22Rv1 (cell line): ENCODE measurements around the gene UBE2O.

Experiments
- H3K27ac ChIP-seq: fragments of 450-650 bp; 2 replicates; pipeline ENCODE4 v1.5.1; 2017
- CTCF ChIP-seq: fragments of 450-650 bp; IDR thresholded peaks from 2 replicates; pipeline ENCODE4 v1.5.1; 2017; ENCODE audit warnings: mild to moderate bottlenecking
- ZFX ChIP-seq: fragments of 450-650 bp; IDR thresholded peaks from 2 replicates; pipeline ENCODE4 v1.6.1; 2017; ENCODE audit warnings: antibody characterized with exemption, borderline replicate concordance

UBE2O gene

GRCh38 chr17:76444518-76445311, 8.2 kb downstream of the UBE2O start:
- no peak overlapping the region for H3K27ac ChIP-seq
- TF ChIP-seq CTCF (no peak), ZFX (no peak)

DNA sequence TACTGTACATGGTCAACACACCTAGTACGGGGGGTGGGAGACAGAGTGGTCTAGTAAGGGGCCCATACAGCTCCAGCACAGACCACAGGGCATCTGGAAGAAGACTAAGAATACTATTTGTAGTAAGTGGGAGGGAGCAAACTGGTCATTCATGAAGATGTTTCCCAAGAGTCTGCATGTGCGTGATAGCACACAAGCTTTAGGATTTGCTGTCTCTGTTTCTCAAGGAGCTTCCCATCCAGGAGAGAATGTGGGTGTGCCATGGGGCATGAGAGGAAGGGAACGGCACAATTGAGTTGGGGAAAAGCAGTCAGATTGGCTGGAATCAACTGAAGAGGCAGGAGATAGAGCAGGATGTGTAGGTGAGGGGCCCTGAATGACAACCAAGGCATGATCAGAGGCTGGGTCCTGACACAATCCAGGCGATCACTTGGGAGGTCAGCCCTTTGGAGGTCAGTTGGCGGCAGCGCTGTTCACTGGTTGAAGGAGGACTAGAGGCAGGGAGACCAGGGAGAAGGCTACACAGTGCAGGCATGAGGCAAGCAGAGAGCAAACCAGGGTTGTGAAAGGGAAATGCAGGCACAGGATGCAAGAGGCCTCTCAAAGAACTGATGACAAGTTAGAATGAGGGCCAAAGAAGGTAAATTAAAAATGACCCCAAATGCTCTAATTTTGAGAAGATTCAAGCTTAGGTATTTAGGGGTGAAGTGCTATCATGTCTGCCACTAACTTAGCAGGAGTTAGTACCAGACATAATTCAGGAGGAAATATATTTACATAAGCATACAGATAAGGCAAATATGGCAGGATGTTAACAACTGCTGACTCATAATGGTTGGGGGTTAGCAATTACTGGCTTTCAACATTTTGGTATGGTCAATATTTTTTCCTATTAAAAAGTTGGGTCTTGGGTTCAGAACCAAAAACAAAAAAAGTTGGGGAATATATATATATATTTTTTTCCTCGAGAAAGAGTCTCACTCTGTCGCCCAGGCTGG, 10.3 kb downstream of the UBE2O start:
- TF ChIP-seq ZFX (no peak), CTCF (no peak)
- no peak overlapping the region for H3K27ac ChIP-seq

GRCh38 chr17:76441686-76442340, 11.1 kb downstream of the UBE2O start:
- H3K27ac ChIP-seq, result no peak overlapping the region
- no peak for TF ChIP-seq ZFX
- TF ChIP-seq CTCF, result no peak

DNA sequence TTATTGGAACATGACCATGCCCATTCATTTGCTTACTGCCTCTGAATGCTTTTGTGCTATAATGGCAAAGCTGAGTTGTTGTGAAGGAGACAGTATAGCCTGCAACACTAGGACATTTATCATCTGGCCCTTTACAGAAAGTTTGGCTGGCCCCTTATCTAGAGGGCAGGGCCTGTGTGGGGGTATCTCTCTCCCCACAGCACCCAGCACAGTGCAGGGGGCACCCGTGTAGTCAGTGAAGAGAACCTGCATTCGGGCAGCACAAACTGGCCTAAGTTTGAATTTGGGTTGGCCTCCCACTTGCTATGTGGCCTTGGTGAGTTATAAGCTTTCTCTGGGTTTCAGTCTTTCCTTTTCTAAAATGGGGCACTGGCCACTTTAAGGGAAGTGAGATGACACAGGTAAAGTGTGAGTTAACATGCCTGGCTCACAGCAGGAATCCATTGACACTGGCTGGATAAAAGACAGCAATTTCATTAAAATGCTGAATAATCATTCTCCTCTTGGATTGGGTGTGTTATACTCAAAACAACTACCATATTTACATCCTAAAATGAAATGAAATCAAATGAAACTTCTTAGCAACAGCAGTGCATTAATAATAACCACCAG, 12.1 kb downstream of the UBE2O start:
- TF ChIP-seq ZFX (no peak), CTCF (no peak)
- no peak overlapping the region for H3K27ac ChIP-seq

DNA sequence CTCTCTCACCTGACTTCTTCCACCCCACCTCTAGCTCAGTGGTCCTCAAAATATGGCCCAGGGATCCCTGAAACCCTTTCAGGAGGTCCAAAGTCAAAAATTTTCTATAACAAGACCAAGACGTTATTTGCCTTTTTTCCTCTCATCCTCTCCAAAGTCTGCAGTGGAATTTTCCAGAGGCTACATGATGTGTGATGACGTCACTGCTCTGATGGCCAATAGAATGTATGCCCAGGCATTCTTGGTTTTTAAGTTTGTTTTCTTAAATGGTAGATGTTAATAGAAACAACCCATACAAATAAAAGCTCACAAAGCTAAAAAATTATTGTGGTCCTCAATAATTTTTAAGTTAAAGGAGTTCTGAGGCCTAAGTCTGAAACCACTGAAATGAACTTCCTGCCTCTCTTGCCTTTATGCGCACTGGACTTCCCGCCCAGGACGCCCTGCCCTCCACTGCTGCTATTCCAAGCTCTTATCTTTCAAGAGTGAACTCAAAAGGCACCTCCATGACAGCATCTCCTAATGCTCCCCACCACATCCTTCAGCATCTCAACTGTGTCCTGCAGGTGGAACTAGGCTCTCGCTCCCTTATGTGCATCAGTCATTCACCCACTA, 13.5 kb downstream of the UBE2O start:
- TF ChIP-seq ZFX, result no peak
- no peak for TF ChIP-seq CTCF
- no peak overlapping the region for H3K27ac ChIP-seq

GRCh38 chr17:76438906-76439305, 14.0 kb downstream of the UBE2O start:
- H3K27ac ChIP-seq, result no peak overlapping the region
- no peak for TF ChIP-seq CTCF
- no peak for TF ChIP-seq ZFX
